DOHH2 (cell line): ENCODE data around the gene GLIPR2.

ENCODE experiments used
- H3F3A ChIP-seq: fragments of 200-600 bp; sonication (generic), shearing (Covaris generic); 2 replicates; pipeline ENCODE4 v1.6.0; 2016; ENCODE audit warnings: antibody characterized with exemption, mild to moderate bottlenecking; ENCODE audit not compliant: control insufficient read depth, insufficient read depth
- H3K27ac ChIP-seq: fragments of 200-600 bp; sonication (generic); 2 replicates; pipeline ENCODE4 v1.5.1; 2014; ENCODE audit warnings: low read depth, mild to moderate bottlenecking, low read length, moderate library complexity
- H3K27me3 ChIP-seq: fragments of 200-600 bp; sonication (generic); 2 replicates; pipeline ENCODE4 v1.6.1; 2014; ENCODE audit warnings: mild to moderate bottlenecking, low read length, mixed read lengths; ENCODE audit not compliant: control insufficient read depth
- H3K36me3 ChIP-seq: fragments of 200-600 bp; sonication (generic); 2 replicates; pipeline ENCODE4 v1.6.1; 2014; ENCODE audit warnings: mild to moderate bottlenecking, low read length, moderate library complexity, mixed read lengths; ENCODE audit not compliant: control insufficient read depth
- H3K4me1 ChIP-seq: fragments of 200-600 bp; sonication (generic); 2 replicates; pipeline ENCODE4 v1.6.1; 2014; ENCODE audit warnings: mild to moderate bottlenecking, low read length, mixed read lengths; ENCODE audit not compliant: control insufficient read depth
- H3K4me2 ChIP-seq: fragments of 200-600 bp; sonication (generic); 2 replicates; pipeline ENCODE4 v1.6.0; 2014; ENCODE audit warnings: mild to moderate bottlenecking, low read length, moderate library complexity
- H3K4me3 ChIP-seq: fragments of 200-600 bp; sonication (generic); 2 replicates; pipeline ENCODE4 v1.5.1; 2014; ENCODE audit warnings: mild to moderate bottlenecking, low read length, mixed read lengths
- H3K79me2 ChIP-seq: fragments of 200-600 bp; sonication (generic); 2 replicates; pipeline ENCODE4 v1.6.1; 2014; ENCODE audit warnings: mild to moderate bottlenecking, low read length, mixed read lengths; ENCODE audit not compliant: control insufficient read depth
- H3K9me2 ChIP-seq: fragments of 200-600 bp; sonication (generic); replicated peaks from 2 replicates; pipeline ENCODE4 v1.6.1; 2014; ENCODE audit warnings: mild to moderate bottlenecking, low read length, mixed read lengths; ENCODE audit not compliant: control insufficient read depth
- H3K9me3 ChIP-seq: fragments of 200-600 bp; sonication (generic); 2 replicates; pipeline ENCODE4 v1.6.1; 2014; ENCODE audit warnings: antibody characterized with exemption, low read length, mixed read lengths; ENCODE audit not compliant: control insufficient read depth, insufficient read depth
- H4K20me1 ChIP-seq: fragments of 200-600 bp; sonication (generic); 2 replicates; pipeline ENCODE4 v1.6.0; 2014; ENCODE audit warnings: low read depth, mild to moderate bottlenecking, antibody characterized with exemption, low read length, moderate library complexity; ENCODE audit not compliant: control insufficient read depth, insufficient read depth
- CTCF ChIP-seq: fragments of 200-600 bp; sonication (generic); IDR thresholded peaks from one replicate; pipeline ENCODE4 v1.5.1; 2014; ENCODE audit warnings: antibody characterized with exemption, mild to moderate bottlenecking, low read depth, low read length; ENCODE audit not compliant: poor library complexity, severe bottlenecking
- EZH2phosphoT487 ChIP-seq: fragments of 200-600 bp; sonication (generic); IDR thresholded peaks from 2 replicates; pipeline ENCODE4 v1.6.1; 2017; ENCODE audit warnings: borderline replicate concordance, mild to moderate bottlenecking, antibody characterized with exemption, low read length, moderate library complexity, mixed read lengths

The GLIPR2 gene

DNA sequence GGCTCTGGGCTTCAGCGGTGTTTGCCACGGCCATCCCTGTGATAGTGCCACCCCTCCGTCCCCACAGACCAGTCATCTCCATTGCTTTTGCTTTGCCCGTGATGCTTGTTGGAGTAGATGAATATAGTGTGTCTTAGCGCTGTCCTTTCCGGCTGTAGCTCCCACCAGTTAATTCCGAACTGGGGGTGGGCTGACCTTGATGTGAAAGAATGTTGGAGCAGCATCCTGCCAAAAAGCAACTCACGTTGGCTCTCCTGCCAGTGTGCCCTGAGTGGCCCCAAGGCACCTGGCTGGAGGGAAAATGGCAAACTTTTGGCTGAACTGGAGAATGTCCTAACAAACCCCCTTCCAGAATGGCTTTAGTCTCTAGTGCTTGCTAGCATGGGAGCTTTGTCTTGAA is 74.2 kb downstream of the GLIPR2 start:
- no peaks in the 10 kb centered on the region for H3K4me1 ChIP-seq
- no peaks in the 10 kb centered on the region for H3K9me3 ChIP-seq
- H3K79me2 ChIP-seq = peaks cover 75% of the 10 kb centered on the region
- H3K9me2 ChIP-seq = no peaks in the 10 kb centered on the region
- H3F3A ChIP-seq = peaks cover 7% of the 10 kb centered on the region; the same call in 1 of the 2 replicates
- no peaks in the 10 kb centered on the region for H3K27me3 ChIP-seq
- no peak overlapping the region for H3K4me3 ChIP-seq
- H3K4me2 ChIP-seq = no peak overlapping the region
- no peak overlapping the region for H3K27ac ChIP-seq
- peaks cover 13% of the 10 kb centered on the region for H4K20me1 ChIP-seq
- peaks cover 96% of the 10 kb centered on the region for H3K36me3 ChIP-seq
- TF ChIP-seq EZH2phosphoT487 = no peak

- Histone ChIP-seq H3K4me1 (no peaks in the 10 kb centered on the region), H3K9me3 (no peaks in the 10 kb centered on the region), H3K79me2 (peaks cover 68% of the 10 kb centered on the region), H3K36me3 (peaks cover 91% of the 10 kb centered on the region), H3K4me3 (no peak overlapping the region), H3F3A (peaks cover 8% of the 10 kb centered on the region; the same call in 1 of the 2 replicates), H3K4me2 (no peak overlapping the region), H3K27ac (no peak overlapping the region), H3K27me3 (no peaks in the 10 kb centered on the region), H3K9me2 (no peaks in the 10 kb centered on the region), H4K20me1 (peaks cover 13% of the 10 kb centered on the region)
- TF ChIP-seq CTCF (no peak), EZH2phosphoT487 (no peak)
These were observed 75.0 kb downstream of the GLIPR2 start for GRCh38 chr9:36211510-36211909.

- Histone ChIP-seq H3K27ac (no peak overlapping the region), H3K36me3 (peaks cover 89% of the 10 kb centered on the region), H3K27me3 (no peaks in the 10 kb centered on the region), H3K4me1 (no peaks in the 10 kb centered on the region), H3K79me2 (peaks cover 52% of the 10 kb centered on the region), H3K9me2 (no peaks in the 10 kb centered on the region), H3K4me2 (no peak overlapping the region), H3K4me3 (no peak overlapping the region), H3F3A (peaks cover 10% of the 10 kb centered on the region), H3K9me3 (no peaks in the 10 kb centered on the region), H4K20me1 (peaks cover 17% of the 10 kb centered on the region; the same call in 1 of the 2 replicates)
- TF ChIP-seq CTCF = no peak
- TF ChIP-seq EZH2phosphoT487 = no peak
These were observed 76.9 kb downstream of the GLIPR2 start for GRCh38 chr9:36213387-36213786.
